ENCODE data around the gene SLC6A1. TPM values are rescaled to one million over a fixed set of nuclear protein-coding genes. Genes with fewer than 3 reads are reported as not detected.

SLC6A1 gene
- total and polyA plus RNA-seq, 2 of the 13 experiments (the other 11 are each of a cell fraction or from before 2014, with no cell fraction given): not detected

- FAIRE-seq: no peak
- CTCF ChIA-PET (ENCODE audit: low intra/inter-chr PET ratio, low total read pairs): no interaction called here
- peaks cover 23% of the 10 kb centered on the region for H3K4me1 ChIP-seq (ENCODE audit: insufficient read depth, low read length)
- intact Hi-C loops (cut with micrococcal nuclease; ENCODE audit: unreplicated experiment) (no loop called here), in situ Hi-C loops (cut with HindIII; ENCODE audit: extremely low pct_ligation_motif_present, low pct_unique_long_range_greater_than_20kb) (no loop called here)
- H2AFZ ChIP-seq (ENCODE audit: low read length): no peak overlapping the region
- WGBS (ENCODE audit: low lambda C conversion rate): 30% methylated on average over 12 of the region's 13 CpGs
- no peaks in the 10 kb centered on the region for H3K79me2 ChIP-seq (ENCODE audit: insufficient read depth, low read length)
- no TSS peak for BruUV-seq (replicated peaks)
- H3K9ac ChIP-seq (ENCODE audit: insufficient read depth, low read depth, low read length): no peak overlapping the region
- ATAC-seq: peak; percentile 26; the same call in 1 of the 3 replicates
- no peak overlapping the region for H3K4me3 ChIP-seq (replicated peaks in 1 of 3; ENCODE audit: insufficient read depth in 1 of 3, low read depth in 2 of 3, low read length in 3 of 3)
- H3K27me3 ChIP-seq (ENCODE audit: control insufficient read depth in 1 of 2, insufficient read depth in 2 of 2, low read length in 2 of 2): peaks cover 0 to 13% of the 10 kb centered on the region in 2 experiments; a peak in 1 of 5 replicates
- DNase-seq (ENCODE audit: low spot score): no peak
- H3K4me2 ChIP-seq (ENCODE audit: low read depth, low read length): no peak overlapping the region
- no peaks in the 10 kb centered on the region for H4K20me1 ChIP-seq (ENCODE audit: insufficient read depth, low read length)
- H3K36me3 ChIP-seq (replicated peaks in 1 of 2; ENCODE audit: control insufficient read depth in 1 of 2, insufficient read depth in 2 of 2, low read length in 2 of 2): no peaks in the 10 kb centered on the region
- no peaks in the 10 kb centered on the region for H3K9me3 ChIP-seq (ENCODE audit: low read length)
- POLR2A ChIA-PET: no interaction called here
- H3K27ac ChIP-seq (ENCODE audit: extremely low read length, insufficient read depth, low read length): no peak overlapping the region
- TF ChIP-seq STAG1 (CRISPR knock-in tag; IDR thresholded peaks at IDR 0.05) (peak; percentile 43), CTCF (CRISPR knock-in tag; IDR thresholded peaks at IDR 0.05) (peak; percentile 58), KIAA2018 (CRISPR knock-in tag; IDR thresholded peaks at IDR 0.05; ENCODE audit: borderline replicate concordance) (no peak), GATAD2A (CRISPR knock-in tag; IDR thresholded peaks at IDR 0.05) (no peak), NR2F1 (CRISPR knock-in tag; IDR thresholded peaks at IDR 0.05) (no peak), MNT (IDR thresholded peaks at IDR 0.05) (peak; percentile 17; the same call in 1 of the 2 replicates), ATF1 (CRISPR knock-in tag; IDR thresholded peaks at IDR 0.05) (no peak), ZNF282 (IDR thresholded peaks at IDR 0.05; ENCODE audit: partially characterized antibody) (no peak), HDAC2 (CRISPR knock-in tag; IDR thresholded peaks at IDR 0.05) (no peak), PCBP2 (optimal IDR thresholded peaks at IDR 0.05; ENCODE audit: low read depth, low read length, poor library complexity, severe bottlenecking) (no peak), ZNF232 (CRISPR knock-in tag; IDR thresholded peaks at IDR 0.05; ENCODE audit: borderline replicate concordance) (no peak), GATAD1 (CRISPR knock-in tag; IDR thresholded peaks at IDR 0.05) (no peak), RNF2 (conservative IDR thresholded peaks at IDR 0.05; ENCODE audit: low read depth) (no peak), SNRNP70 (IDR thresholded peaks at IDR 0.05; ENCODE audit: low read depth, low read length) (no peak)
Measured at GRCh38 chr3:10973046-10973595, 19.4 kb upstream of the SLC6A1 start.

All from HepG2 (cell line).